NCI-H2171 (cell line): ENCODE data around the gene KYAT1.
A peak's percentile ranks its signal among the peaks of the same experiment; 100 is the strongest.

Experiments
- DNase-seq: peaks from one replicate; lab custom pipeline; 2025; lab: John Stamatoyannopoulos, UW

The KYAT1 gene

GRCh38 chr9:128881884-128882676 lies at the start of gene KYAT1, which contains the start of gene LRRC8A:
TSS of gene KYAT1 (minus strand) at chr9:128881950. CDS start at chr9:128845405, 36,545 bp downstream.
TSS of gene LRRC8A (plus strand) at chr9:128882133. CDS start at chr9:128907165, 25,032 bp downstream.
- DNase-seq = peak; percentile 99

GRCh38 chr9:128929560-128929959 lies 47.8 kb upstream of the KYAT1 start:
- DNase-seq = no peak

GRCh38 chr9:128928624-128929023 lies 46.9 kb upstream of the KYAT1 start:
- no peak for DNase-seq

GRCh38 chr9:128927731-128928411 lies 46.1 kb upstream of the KYAT1 start:
- peak; percentile 67 for DNase-seq

GRCh38 chr9:128923493-128923883 lies 41.7 kb upstream of the KYAT1 start:
- no peak for DNase-seq

- DNase-seq = no peak
Observed at GRCh38 chr9:128921881-128922763, 40.4 kb upstream of the KYAT1 start.

GRCh38 chr9:128920381-128921058 lies 38.8 kb upstream of the KYAT1 start, which contains the start of gene PHYHD1:
TSS of gene PHYHD1 (plus strand) at chr9:128920982. CDS start at chr9:128922324, 1,342 bp downstream.
- DNase-seq = peak; percentile 82

- no peak for DNase-seq
Observed at GRCh38 chr9:128919402-128920089, 37.8 kb upstream of the KYAT1 start.

GRCh38 chr9:128918921-128919320 lies 37.2 kb upstream of the KYAT1 start:
- no peak for DNase-seq

GRCh38 chr9:128917151-128917849 lies 35.5 kb upstream of the KYAT1 start:
- DNase-seq = no peak

- no peak for DNase-seq
Observed at GRCh38 chr9:128916745-128917144, 35.0 kb upstream of the KYAT1 start.

- no peak for DNase-seq
Observed at GRCh38 chr9:128916204-128916603, 34.5 kb upstream of the KYAT1 start.

- no peak for DNase-seq
Observed at GRCh38 chr9:128913995-128914772, 32.4 kb upstream of the KYAT1 start.

GRCh38 chr9:128913048-128913900 lies 31.5 kb upstream of the KYAT1 start:
- DNase-seq = no peak

GRCh38 chr9:128912270-128912853 lies 30.6 kb upstream of the KYAT1 start:
- DNase-seq = no peak

- DNase-seq = no peak
Observed at GRCh38 chr9:128911529-128912035, 29.8 kb upstream of the KYAT1 start.

- no peak for DNase-seq
Observed at GRCh38 chr9:128910906-128911305, 29.2 kb upstream of the KYAT1 start.

GRCh38 chr9:128909859-128910258 lies 28.1 kb upstream of the KYAT1 start:
- DNase-seq = no peak
